ENCODE measurements around the gene MAP3K21. TPM values are rescaled to one million over a fixed set of nuclear protein-coding genes. Genes with fewer than 3 reads are reported as not detected.

Gene MAP3K21
- total RNA-seq, 4 donors from 2014 or later = 6.1 to 16.6 (median 10.6) TPM

- intact Hi-C loops (cut with DNase I; ENCODE audit: low total_unique reads) = no loop called here
- H3K4me3 ChIP-seq (ENCODE audit: low read depth, poor library complexity, severe bottlenecking) = no peak overlapping the region
- no peak for TF ChIP-seq CTCF (IDR thresholded peaks at IDR 0.05)
- TF ChIP-seq POLR2A (IDR thresholded peaks at IDR 0.05) = no peak
- DNase-seq (ENCODE audit: low spot score in 2 of 2) = no peak
- WGBS, 2 donors = 88 to 93% methylated on average over 1 of the region's 1 CpG
These were observed 11.7 kb upstream of the MAP3K21 start for GRCh38 chr1:233315718-233316301.

DNA sequence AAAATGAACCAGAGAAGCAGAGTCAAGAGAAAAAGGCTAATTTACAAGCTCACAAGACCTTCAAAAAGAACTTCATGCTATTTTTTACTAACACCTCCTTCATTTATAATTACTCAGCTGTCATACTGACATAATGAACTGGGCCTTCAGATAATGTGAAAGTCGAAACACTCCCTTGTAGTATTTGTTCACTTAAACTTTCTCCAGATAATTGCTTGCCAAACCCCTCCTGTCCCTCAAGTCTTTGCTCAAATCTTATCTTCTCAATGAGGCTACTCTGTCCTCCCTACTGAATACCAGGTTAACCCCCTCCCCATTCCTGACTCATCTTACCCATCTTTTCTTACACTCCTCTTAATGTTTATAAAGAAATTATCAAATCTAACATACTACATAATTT, 11.1 kb upstream of the MAP3K21 start:
- TF ChIP-seq POLR2A (IDR thresholded peaks at IDR 0.05) (no peak), CTCF (IDR thresholded peaks at IDR 0.05) (no peak)
- intact Hi-C loops (cut with DNase I; ENCODE audit: low total_unique reads) = no loop called here
- no peak overlapping the region for H3K4me3 ChIP-seq (ENCODE audit: low read depth, poor library complexity, severe bottlenecking)
- no peak for DNase-seq (ENCODE audit: low spot score in 2 of 2)
- 81 to 82% methylated on average over 1 of the region's 1 CpG for WGBS, 2 donors

DNA sequence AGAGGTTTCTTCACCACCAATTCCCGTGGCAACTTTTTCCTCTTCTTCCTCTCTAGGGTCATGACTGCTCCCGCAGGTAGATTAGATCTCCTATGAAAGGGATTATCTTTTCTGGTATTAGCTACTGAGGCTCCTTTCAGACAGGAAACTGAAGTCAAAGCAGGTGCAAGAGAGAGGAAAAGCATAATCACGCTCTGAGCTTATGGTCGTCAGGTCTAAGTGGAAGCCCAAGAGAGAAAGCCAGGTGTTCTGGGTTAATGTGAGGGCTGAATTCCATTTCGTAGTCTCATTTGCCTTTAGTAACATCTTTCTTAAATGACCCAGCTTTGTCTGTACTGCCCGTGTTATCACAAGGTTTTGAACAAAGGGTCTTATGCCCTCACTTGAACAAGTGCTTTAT, 8.3 kb upstream of the MAP3K21 start:
- TF ChIP-seq POLR2A (IDR thresholded peaks at IDR 0.05) (no peak), CTCF (IDR thresholded peaks at IDR 0.05) (no peak)
- H3K4me3 ChIP-seq (ENCODE audit: low read depth, poor library complexity, severe bottlenecking) = no peak overlapping the region
- WGBS, 2 donors = 60 to 67% methylated on average over 6 of the region's 6 CpGs
- intact Hi-C loops (cut with DNase I; ENCODE audit: low total_unique reads) = no loop called here
- no peak for DNase-seq (ENCODE audit: low spot score in 2 of 2)

- TF ChIP-seq CTCF (IDR thresholded peaks at IDR 0.05) = no peak
- no peak for TF ChIP-seq POLR2A (IDR thresholded peaks at IDR 0.05)
- intact Hi-C loops (cut with DNase I; ENCODE audit: low total_unique reads) = no loop called here
- no peak overlapping the region for H3K4me3 ChIP-seq (ENCODE audit: low read depth, poor library complexity, severe bottlenecking)
- no peak for DNase-seq (ENCODE audit: low spot score in 2 of 2)
- WGBS, 2 donors = 57 to 61% methylated on average over 2 of the region's 2 CpGs
These were observed 7.5 kb upstream of the MAP3K21 start for GRCh38 chr1:233320023-233320422.

- WGBS, 2 donors = 93 to 96% methylated on average over 1 of the region's 1 CpG
- no peak overlapping the region for H3K4me3 ChIP-seq (ENCODE audit: low read depth, poor library complexity, severe bottlenecking)
- TF ChIP-seq POLR2A (IDR thresholded peaks at IDR 0.05) (no peak), CTCF (IDR thresholded peaks at IDR 0.05) (no peak)
- DNase-seq (ENCODE audit: low spot score in 2 of 2) = no peak
- intact Hi-C loops (cut with DNase I; ENCODE audit: low total_unique reads) = no loop called here
These were observed 3.8 kb upstream of the MAP3K21 start for GRCh38 chr1:233323718-233324117.

GRCh38 chr1:233326319-233326718, 1.2 kb upstream of the MAP3K21 start:
- no peak overlapping the region for H3K4me3 ChIP-seq (ENCODE audit: low read depth, poor library complexity, severe bottlenecking)
- intact Hi-C loops (cut with DNase I; ENCODE audit: low total_unique reads) = no loop called here
- DNase-seq (ENCODE audit: low spot score in 2 of 2) = no peak
- TF ChIP-seq CTCF (IDR thresholded peaks at IDR 0.05) = no peak
- TF ChIP-seq POLR2A (IDR thresholded peaks at IDR 0.05) = no peak
